Left lung (tissue), 10 donors: ENCODE results near the gene KCNAB2. TPM values are rescaled to one million over a fixed set of nuclear protein-coding genes. Genes with fewer than 3 reads are reported as not detected.

Experiments
- ATAC-seq: fragments of 200-7000 bp; cut with Tn5 transposase; one replicate; pipeline ENCODE4 v1.9.1; 2020; ENCODE audit warnings: moderate library complexity
- DNase-seq, 4 donors: peaks; one replicate each; pipeline ENCODE4 v3.0.0-alpha.2; 2013 to 2020
- H3K27ac ChIP-seq, 2 donors: fragments of 200-600 bp; sonication (generic) in 1 of 2; one replicate each; pipeline versions ENCODE4 v1.5.0 to v1.8.0; 2020 to 2021
- H3K27me3 ChIP-seq, 2 donors: fragments of 200-600 bp; sonication (generic) in 1 of 2; one replicate each; pipeline versions ENCODE4 v1.5.0 to v1.8.0; 2020 to 2021
- H3K36me3 ChIP-seq, 2 donors: fragments of 200-600 bp; sonication (generic) in 1 of 2; one replicate each; pipeline versions ENCODE4 v1.5.0 to v1.8.0; 2020 to 2021
- H3K4me1 ChIP-seq, 2 donors: fragments of 200-600 bp; one replicate each; pipeline ENCODE4 v1.8.0; 2021
- H3K4me3 ChIP-seq, 2 donors: fragments of 200-600 bp; sonication (generic) in 1 of 2; one replicate each; pipeline versions ENCODE4 v1.5.0 to v1.8.0; 2020 to 2021; ENCODE audit warnings: mild to moderate bottlenecking in 1 of 2
- H3K9me3 ChIP-seq, 2 donors: fragments of 200-600 bp; sonication (generic) in 1 of 2; one replicate each; pipeline versions ENCODE4 v1.5.0 to v1.8.0; 2020 to 2021
- CTCF ChIP-seq, 2 donors: fragments of 200-600 bp; sonication (generic) in 1 of 2; IDR thresholded peaks; one replicate each; pipeline versions ENCODE4 v1.5.0 to v1.8.0; 2021; ENCODE audit warnings: antibody characterized with exemption in 2 of 2
- intact Hi-C, 2 donors: fragments of 100-400 bp; cut with DNase I; formaldehyde crosslinking; loops; one replicate each; pipeline versions ENCODE4 v1.11.2 to v1.14.2; 2022
- polyA plus RNA-seq, 6 donors: library from polyadenylated mRNA; unstranded; fragments of 120-200 nt; gene quantifications; one replicate each; pipeline ENCODE4 v1.2.1, GENCODE V29; 2013; ENCODE audit not compliant: insufficient read length in 6 of 6
- total RNA-seq, 2 donors: library from RNA; stranded (reverse); fragmentation: NEBNext Ultra II Directional; extraction: Animal tissue kit (Norgen Biotek cat#: 25700); gene quantifications; one replicate each; pipeline ENCODE4 v1.2.1, GENCODE V29; 2021
- donor health status: DM: no; HTN: yes; CAD: no.
- donor health status: DM: no; HTN: no; CAD: no.

Gene KCNAB2
- total and polyA plus RNA-seq, 8 donors = 5.6 to 82.5 (median 6.7) TPM

- H3K27ac ChIP-seq = no peak overlapping the region
- H3K4me3 ChIP-seq = no peak overlapping the region
- no peaks in the 10 kb centered on the region for H3K27me3 ChIP-seq
- intact Hi-C loops = no loop called here
- DNase-seq (peak in 1 of 4 donors; percentile 39), ATAC-seq (no peak)
- H3K36me3 ChIP-seq = peaks cover 0 to 96% of the 10 kb centered on the region in 2 donors
- TF ChIP-seq CTCF (IDR thresholded peaks at IDR 0.05) = no peak
- no peaks in the 10 kb centered on the region for H3K4me1 ChIP-seq
- no peaks in the 10 kb centered on the region for H3K9me3 ChIP-seq
These were observed 47.9 kb downstream of the KCNAB2 start for GRCh38 chr1:6093611-6094010.

GRCh38 chr1:6094246-6094645 lies 48.6 kb downstream of the KCNAB2 start:
- Histone ChIP-seq H3K9me3 (no peaks in the 10 kb centered on the region), H3K4me3 (no peak overlapping the region), H3K27me3 (peaks cover 0 to 3% of the 10 kb centered on the region in 2 donors), H3K27ac (no peak overlapping the region), H3K4me1 (no peaks in the 10 kb centered on the region), H3K36me3 (peaks cover 0 to 96% of the 10 kb centered on the region in 2 donors)
- intact Hi-C loops = no loop called here
- DNase-seq (peak in 1 of 4 donors; percentile 76), ATAC-seq (no peak)
- no peak for TF ChIP-seq CTCF (IDR thresholded peaks at IDR 0.05)

- Histone ChIP-seq H3K27me3 (peaks cover 0 to 10% of the 10 kb centered on the region in 2 donors), H3K9me3 (no peaks in the 10 kb centered on the region), H3K36me3 (peaks cover 0 to 93% of the 10 kb centered on the region in 2 donors), H3K4me1 (no peaks in the 10 kb centered on the region), H3K27ac (no peak overlapping the region), H3K4me3 (no peak overlapping the region)
- intact Hi-C loops = no loop called here
- DNase-seq = peak in 1 of 4 donors; percentile 62
- no peak for ATAC-seq
- TF ChIP-seq CTCF (IDR thresholded peaks at IDR 0.05) = no peak
These were observed 49.3 kb downstream of the KCNAB2 start for GRCh38 chr1:6094801-6095505.

GRCh38 chr1:6095511-6096242 lies 50.0 kb downstream of the KCNAB2 start:
- Histone ChIP-seq H3K27ac (no peak overlapping the region), H3K36me3 (peaks cover 0 to 86% of the 10 kb centered on the region in 2 donors), H3K4me1 (no peaks in the 10 kb centered on the region), H3K9me3 (no peaks in the 10 kb centered on the region), H3K4me3 (no peak overlapping the region), H3K27me3 (peaks cover 0 to 18% of the 10 kb centered on the region in 2 donors)
- TF ChIP-seq CTCF (IDR thresholded peaks at IDR 0.05) = no peak
- DNase-seq (peak in 1 of 4 donors; percentile 50), ATAC-seq (no peak)
- intact Hi-C loops = no loop called here
